Lung (tissue), 12 donors: ENCODE measurements around the gene UBN1. TPM values are rescaled to one million over a fixed set of nuclear protein-coding genes. Genes with fewer than 3 reads are reported as not detected.

Experiments used
- ATAC-seq: fragments of 200-7000 bp; cut with Tn5 transposase; one replicate; pipeline ENCODE4 v1.9.1; 2020; ENCODE audit warnings: moderate number of reproducible peaks; ENCODE audit not compliant: insufficient read depth, low FRiP score
- DNase-seq, 3 donors: peaks; one replicate each; pipeline ENCODE4 v3.0.0-alpha.2; 2013 to 2017
- H3K27ac ChIP-seq, 2 donors: one replicate each; pipeline ENCODE4 v1.5.1; 2013; ENCODE audit warnings: mild to moderate bottlenecking in 2 of 2, moderate library complexity in 2 of 2, control low read depth in 1 of 2, inconsistent platforms in 1 of 2, low read depth in 1 of 2, low read length in 1 of 2
- H3K27me3 ChIP-seq, 3 donors: one replicate each; pipeline ENCODE4 v1.5.1; 2013; ENCODE audit warnings: low read length in 2 of 3; ENCODE audit not compliant: control insufficient read depth in 3 of 3, insufficient read depth in 3 of 3
- H3K36me3 ChIP-seq, 4 donors: one replicate each; pipeline ENCODE4 v1.5.1; 2013; ENCODE audit warnings: low read length in 4 of 4, mild to moderate bottlenecking in 1 of 4, moderate library complexity in 1 of 4; ENCODE audit not compliant: control insufficient read depth in 4 of 4, insufficient read depth in 4 of 4
- H3K4me1 ChIP-seq, 5 donors: one replicate each; pipeline ENCODE4 v1.5.1; 2013; ENCODE audit warnings: low read length in 5 of 5, mild to moderate bottlenecking in 2 of 5, moderate library complexity in 1 of 5; ENCODE audit not compliant: control insufficient read depth in 5 of 5, insufficient read depth in 5 of 5
- H3K4me3 ChIP-seq: one replicate; pipeline ENCODE4 v1.5.1; 2013; ENCODE audit warnings: mild to moderate bottlenecking, control low read depth, moderate library complexity
- H3K9ac ChIP-seq, 2 donors: one replicate each; pipeline ENCODE4 v1.5.1; 2013; ENCODE audit warnings: low read length in 2 of 2, control low read depth in 1 of 2; ENCODE audit not compliant: insufficient read depth in 1 of 2
- H3K9me3 ChIP-seq, 4 donors: one replicate each; pipeline ENCODE4 v1.5.1; 2013; ENCODE audit warnings: low read length in 3 of 4, mild to moderate bottlenecking in 1 of 4, moderate library complexity in 1 of 4; ENCODE audit not compliant: control insufficient read depth in 4 of 4, insufficient read depth in 3 of 4
- WGBS, 2 donors: extraction: QIAGEN DNeasy Blood & Tissue Kit; methylation state at CpG; one replicate each; pipeline ENCODE4 v1.1.7; 2013; 5-methylcytosine and 5-hydroxymethylcytosine counted together
- polyA plus RNA-seq, 2 donors: library from polyadenylated mRNA; stranded (reverse); fragments of 200-250 nt; gene quantifications; one replicate each; pipeline ENCODE4 v1.2.1, GENCODE V29; 2013
- total RNA-seq, 2 donors: library from RNA; depleted of rRNA in 1 of 2; stranded (reverse); fragments of >200 nt in 1 of 2; gene quantifications; one replicate each; pipeline ENCODE4 v1.2.1, GENCODE V29; 2014 to 2021
- TF ChIP-seq, protein P1 (sequence below): IDR thresholded peaks from 2 replicates; pipeline ENCODE4 v1.5.1; 2012; ENCODE audit warnings: mild to moderate bottlenecking; ENCODE audit errors: control extremely low read depth, extremely low read depth
- donor health status: control.
- donor health status: control.
- donor health status: Bipolar disorder and iron deficiency.
- donor health status: healthy.
- donor health status: DM: yes; HTN: yes; CAD: no.

UBN1 gene
- total and polyA plus RNA-seq, 4 donors, result 13.3 to 37.8 (median 19.9) TPM

DNA sequence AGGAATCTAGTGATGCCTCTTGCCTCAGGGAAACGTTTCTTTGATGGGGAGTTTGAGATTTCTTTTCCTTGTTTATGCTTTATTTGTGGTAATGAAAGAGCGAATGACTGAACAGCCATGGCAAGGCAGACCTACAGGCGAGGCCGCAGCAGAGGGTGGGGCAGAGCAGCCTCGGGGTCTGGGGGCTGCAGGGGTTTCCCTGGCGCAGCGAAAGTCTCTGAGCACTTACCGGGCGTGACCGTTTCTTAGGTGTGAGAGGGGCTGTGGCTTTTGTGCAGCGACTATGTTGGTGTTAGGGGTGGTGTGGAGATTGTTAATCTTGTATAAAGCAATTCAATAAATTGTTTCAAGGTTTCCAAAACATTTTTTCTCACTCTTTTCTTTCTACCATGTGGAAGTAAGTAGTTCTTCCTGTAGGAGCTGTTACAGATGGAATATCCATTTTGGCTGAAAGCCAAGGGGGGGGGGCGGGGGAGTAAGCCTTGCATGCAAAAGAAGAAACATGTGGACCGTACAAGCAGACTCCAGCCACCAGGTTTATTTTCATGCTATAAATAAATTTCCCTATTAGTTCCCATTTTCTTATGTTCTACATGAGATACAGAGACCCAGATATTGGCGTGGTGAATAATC, 34.8 kb downstream of the UBN1 start:
- Histone ChIP-seq H3K4me1 (peaks cover 0 to 8% (median 0%) of the 10 kb centered on the region in 5 donors), H3K36me3 (peaks cover 41 to 74% (median 51%) of the 10 kb centered on the region in 4 donors), H3K9me3 (no peaks in the 10 kb centered on the region), H3K27ac (no peak overlapping the region), H3K9ac (no peak overlapping the region), H3K27me3 (no peaks in the 10 kb centered on the region), H3K4me3 (no peak overlapping the region)
- TF ChIP-seq, protein P1, sequence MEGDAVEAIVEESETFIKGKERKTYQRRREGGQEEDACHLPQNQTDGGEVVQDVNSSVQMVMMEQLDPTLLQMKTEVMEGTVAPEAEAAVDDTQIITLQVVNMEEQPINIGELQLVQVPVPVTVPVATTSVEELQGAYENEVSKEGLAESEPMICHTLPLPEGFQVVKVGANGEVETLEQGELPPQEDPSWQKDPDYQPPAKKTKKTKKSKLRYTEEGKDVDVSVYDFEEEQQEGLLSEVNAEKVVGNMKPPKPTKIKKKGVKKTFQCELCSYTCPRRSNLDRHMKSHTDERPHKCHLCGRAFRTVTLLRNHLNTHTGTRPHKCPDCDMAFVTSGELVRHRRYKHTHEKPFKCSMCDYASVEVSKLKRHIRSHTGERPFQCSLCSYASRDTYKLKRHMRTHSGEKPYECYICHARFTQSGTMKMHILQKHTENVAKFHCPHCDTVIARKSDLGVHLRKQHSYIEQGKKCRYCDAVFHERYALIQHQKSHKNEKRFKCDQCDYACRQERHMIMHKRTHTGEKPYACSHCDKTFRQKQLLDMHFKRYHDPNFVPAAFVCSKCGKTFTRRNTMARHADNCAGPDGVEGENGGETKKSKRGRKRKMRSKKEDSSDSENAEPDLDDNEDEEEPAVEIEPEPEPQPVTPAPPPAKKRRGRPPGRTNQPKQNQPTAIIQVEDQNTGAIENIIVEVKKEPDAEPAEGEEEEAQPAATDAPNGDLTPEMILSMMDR, result no peak
- WGBS, 2 donors, result 80 to 85% methylated on average over 14 of the region's 14 CpGs
- ATAC-seq (no peak), DNase-seq (peak in 2 of 3 donors; percentile 41 to 42)

GRCh38 chr16:4882633-4883285, 35.5 kb downstream of the UBN1 start:
- H3K36me3 ChIP-seq, result peaks cover 35 to 72% (median 45%) of the 10 kb centered on the region in 4 donors

GRCh38 chr16:4883501-4883900, 36.2 kb downstream of the UBN1 start:
- no peaks in the 10 kb centered on the region for H3K9me3 ChIP-seq
- no peak overlapping the region for H3K27ac ChIP-seq
- peaks cover 0 to 8% (median 0%) of the 10 kb centered on the region in 5 donors for H3K4me1 ChIP-seq
- ATAC-seq (no peak), DNase-seq (no peak)
- peaks cover 29 to 70% (median 38%) of the 10 kb centered on the region in 4 donors for H3K36me3 ChIP-seq
- H3K9ac ChIP-seq, result no peak overlapping the region
- 96 to 98% methylated on average over 25 of the region's 25 CpGs for WGBS, 2 donors
- no peaks in the 10 kb centered on the region for H3K27me3 ChIP-seq
- TF ChIP-seq, protein P1, result no peak
- H3K4me3 ChIP-seq, result no peak overlapping the region

More at GRCh38 chr16:4882633-4883285, 35.5 kb downstream of the UBN1 start:
- Histone ChIP-seq H3K27ac (peak overlapping the region; percentile 26 to 27), H3K27me3 (no peaks in the 10 kb centered on the region), H3K9ac (no peak overlapping the region), H3K4me3 (no peak overlapping the region), H3K9me3 (no peaks in the 10 kb centered on the region), H3K4me1 (peaks cover 0 to 8% (median 0%) of the 10 kb centered on the region in 5 donors)
- 75 to 82% methylated on average over 11 of the region's 11 CpGs for WGBS, 2 donors
- TF ChIP-seq, protein P1, result no peak
- DNase-seq, result peak; percentile 38 to 55 (median 41)
- ATAC-seq, result peak; percentile 21
